H1 (cell line): ENCODE results near the gene MTHFS. TPM values are rescaled to one million over a fixed set of nuclear protein-coding genes. Genes with fewer than 3 reads are reported as not detected.

Experiments used
- CBX8 ChIP-seq: fragments of 300-800, 300-1000 bp; sonication (generic); IDR thresholded peaks from 2 replicates; pipeline ENCODE4 v1.7.1; 2016; ENCODE audit warnings: low read depth, low read length, borderline replicate concordance
- GTF2F1 ChIP-seq: IDR thresholded peaks from 2 replicates; pipeline ENCODE4 v1.6.1; 2012; ENCODE audit warnings: low read depth, low read length, improper control_type of control experiment, borderline replicate concordance
- KDM4A ChIP-seq: IDR thresholded peaks from one replicate; pipeline ENCODE4 v1.7.1; 2012; ENCODE audit warnings: low read depth, mild to moderate bottlenecking, moderate library complexity, low read length, inconsistent platforms; ENCODE audit not compliant: severe bottlenecking
- NANOG ChIP-seq: IDR thresholded peaks from 2 replicates; pipeline ENCODE4 v1.6.1; 2011; ENCODE audit warnings: low read length, low read depth, mild to moderate bottlenecking, inconsistent platforms; ENCODE audit not compliant: insufficient read depth, poor library complexity, severe bottlenecking
- POU5F1 ChIP-seq: IDR thresholded peaks from 2 replicates; pipeline ENCODE4 v1.6.1; 2011; ENCODE audit warnings: low read depth, mild to moderate bottlenecking, low read length, moderate library complexity
- polyA plus RNA-seq, 7 experiments: library from polyadenylated mRNA; depleted of rRNA in 3 of 7; stranded (reverse) in 5 of 7; unstranded in 2 of 7; fragments of >200 nt in 5 of 7; fragments of 200-250 nt in 2 of 7; gene quantifications; 1 replicate in 5 of 7; 2 replicates in 1 of 7; 4 replicates in 1 of 7; pipeline versions ENCODE4 v1.2.1 to v1.2.3, GENCODE V29; 2011 to 2013; ENCODE audit warnings: missing spikeins in 2 of 7, mixed read lengths in 2 of 7
- total RNA-seq: library from RNA; stranded (reverse); fragmentation: NEBNext Ultra II Directional; extraction: Animal tissue kit (Norgen Biotek cat#: 25700); gene quantifications from 2 replicates; pipeline ENCODE4 v1.2.1, GENCODE V29; 2021

The MTHFS gene
- total and polyA plus RNA-seq, 2 of the 8 experiments (the other 6 are each of a cell fraction or from before 2014, with no cell fraction given), result 27.3 to 37.2 TPM

DNA sequence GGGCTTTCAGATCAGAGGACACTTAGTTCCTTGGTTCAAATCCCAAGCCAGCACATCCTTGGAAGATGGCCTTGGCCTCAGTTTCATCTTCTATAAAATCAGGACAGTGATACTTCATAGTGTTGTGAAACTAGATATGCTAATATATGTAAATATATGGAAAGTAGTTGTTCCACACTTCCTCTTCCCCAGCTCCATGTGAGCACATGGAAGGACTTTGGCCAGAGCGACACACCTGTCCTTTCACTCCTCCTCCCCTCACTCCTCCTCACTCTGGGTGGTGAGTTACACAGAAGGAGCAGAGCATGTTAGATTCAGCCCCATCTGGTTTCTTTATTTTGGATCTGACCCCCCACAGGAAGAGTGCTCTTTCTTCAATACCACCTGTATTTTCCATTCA is 65.2 kb downstream of the MTHFS start (continued):
- TF ChIP-seq KDM4A, result no peak
- no peak for TF ChIP-seq NANOG
- no peak for TF ChIP-seq POU5F1
- no peak for TF ChIP-seq GTF2F1
- TF ChIP-seq CBX8, result no peak
